Measurements from ENCODE around the gene TXNRD1. TPM values are rescaled to one million over a fixed set of nuclear protein-coding genes. Genes with fewer than 3 reads are reported as not detected.

The TXNRD1 gene
- total RNA-seq, 4 donors from 2014 or later, result 129 to 230 (median 199) TPM

- 59 to 64% methylated on average over 5 of the region's 5 CpGs for WGBS, 2 donors
- intact Hi-C loops (cut with DNase I), result no loop called here
- Histone ChIP-seq H3K27ac (peak overlapping the region in 2 of 3 donors; percentile 41 to 49), H3K9me3 (no peaks in the 10 kb centered on the region), H3K4me3 (replicated peaks in 1 of 3) (no peak overlapping the region), H3K27me3 (no peaks in the 10 kb centered on the region), H3K4me1 (peaks cover 6 to 18% of the 10 kb centered on the region in 2 donors), H3K36me3 (no peaks in the 10 kb centered on the region)
- TF ChIP-seq CTCF (IDR thresholded peaks at IDR 0.05) (no peak), POLR2A (IDR thresholded peaks at IDR 0.05) (no peak)
- DNase-seq, result no peak
Observed at GRCh38 chr12:104275689-104276088, 60.1 kb downstream of the TXNRD1 start.

GRCh38 chr12:104276273-104277131 is 60.9 kb downstream of the TXNRD1 start:
- Histone ChIP-seq H3K9me3 (no peaks in the 10 kb centered on the region), H3K27me3 (no peaks in the 10 kb centered on the region), H3K4me1 (peaks cover 6 to 18% of the 10 kb centered on the region in 2 donors), H3K27ac (peak overlapping the region in 2 of 3 donors; percentile 41 to 49), H3K4me3 (replicated peaks in 1 of 3) (no peak overlapping the region), H3K36me3 (no peaks in the 10 kb centered on the region)
- 51 to 61% methylated on average over 8 of the region's 8 CpGs for WGBS, 2 donors
- peak; percentile 91 for DNase-seq
- no peak for TF ChIP-seq CTCF (IDR thresholded peaks at IDR 0.05)
- TF ChIP-seq POLR2A (IDR thresholded peaks at IDR 0.05), result peak in 1 of 2 donors; percentile 8
- intact Hi-C loops (cut with DNase I), result no loop called here

- H3K27me3 ChIP-seq, result no peaks in the 10 kb centered on the region
- H3K4me3 ChIP-seq (replicated peaks in 1 of 3), result no peak overlapping the region
- no peak for DNase-seq
- TF ChIP-seq POLR2A (IDR thresholded peaks at IDR 0.05), result no peak
- no peak for TF ChIP-seq CTCF (IDR thresholded peaks at IDR 0.05)
- H3K4me1 ChIP-seq, result peaks cover 6 to 18% of the 10 kb centered on the region in 2 donors
- no peaks in the 10 kb centered on the region for H3K9me3 ChIP-seq
- no peaks in the 10 kb centered on the region for H3K36me3 ChIP-seq
- no peak overlapping the region for H3K27ac ChIP-seq
- intact Hi-C loops (cut with DNase I), result no loop called here
Observed at GRCh38 chr12:104279164-104279563, 63.6 kb downstream of the TXNRD1 start.

- 97 to 100% methylated on average over 1 of the region's 1 CpG for WGBS, 2 donors
- no peaks in the 10 kb centered on the region for H3K27me3 ChIP-seq
Observed at GRCh38 chr12:104280111-104280510, 64.5 kb downstream of the TXNRD1 start.

More at GRCh38 chr12:104280111-104280510, 64.5 kb downstream of the TXNRD1 start:
- no peak overlapping the region for H3K4me3 ChIP-seq (replicated peaks in 1 of 3)
- no peaks in the 10 kb centered on the region for H3K36me3 ChIP-seq
- DNase-seq, result no peak
- H3K4me1 ChIP-seq, result peaks cover 8 to 25% of the 10 kb centered on the region in 2 donors
- TF ChIP-seq POLR2A (IDR thresholded peaks at IDR 0.05) (no peak), CTCF (IDR thresholded peaks at IDR 0.05) (no peak)
- H3K9me3 ChIP-seq, result no peaks in the 10 kb centered on the region
- intact Hi-C loops (cut with DNase I), result no loop called here
- H3K27ac ChIP-seq, result no peak overlapping the region

Data from thyroid gland (tissue), 4 donors.